HUES48 (cell line): ENCODE data around the gene RAPGEF6.
"Not testable (repeated sequence)": the region's sequence is repeated elsewhere in the genome, so short reads cannot be mapped to it uniquely, and the experiment has no call there.

Experiments
- H3K27ac ChIP-seq: one replicate; pipeline ENCODE4 v1.7.0; 2013; ENCODE audit warnings: low read depth, low read length, inconsistent platforms
- H3K27me3 ChIP-seq: 2 replicates; pipeline ENCODE4 v1.6.1; 2013; ENCODE audit warnings: mild to moderate bottlenecking, low read length; ENCODE audit not compliant: control insufficient read depth, insufficient read depth
- H3K36me3 ChIP-seq: 2 replicates; pipeline ENCODE4 v1.6.1; 2013; ENCODE audit warnings: low read length; ENCODE audit not compliant: control insufficient read depth, insufficient read depth
- H3K4me1 ChIP-seq: 2 replicates; pipeline ENCODE4 v1.6.1; 2013; ENCODE audit warnings: mild to moderate bottlenecking, low read length; ENCODE audit not compliant: control insufficient read depth, insufficient read depth
- H3K4me3 ChIP-seq: 2 replicates; pipeline ENCODE4 v1.5.1; 2013; ENCODE audit warnings: mild to moderate bottlenecking, low read depth, low read length
- H3K9ac ChIP-seq: 2 replicates; pipeline ENCODE4 v1.6.1; 2013; ENCODE audit warnings: mild to moderate bottlenecking, low read depth, low read length, moderate library complexity
- H3K9me3 ChIP-seq: 2 replicates; pipeline ENCODE4 v1.6.1; 2013; ENCODE audit warnings: low read length; ENCODE audit not compliant: control insufficient read depth, insufficient read depth

Gene RAPGEF6

DNA sequence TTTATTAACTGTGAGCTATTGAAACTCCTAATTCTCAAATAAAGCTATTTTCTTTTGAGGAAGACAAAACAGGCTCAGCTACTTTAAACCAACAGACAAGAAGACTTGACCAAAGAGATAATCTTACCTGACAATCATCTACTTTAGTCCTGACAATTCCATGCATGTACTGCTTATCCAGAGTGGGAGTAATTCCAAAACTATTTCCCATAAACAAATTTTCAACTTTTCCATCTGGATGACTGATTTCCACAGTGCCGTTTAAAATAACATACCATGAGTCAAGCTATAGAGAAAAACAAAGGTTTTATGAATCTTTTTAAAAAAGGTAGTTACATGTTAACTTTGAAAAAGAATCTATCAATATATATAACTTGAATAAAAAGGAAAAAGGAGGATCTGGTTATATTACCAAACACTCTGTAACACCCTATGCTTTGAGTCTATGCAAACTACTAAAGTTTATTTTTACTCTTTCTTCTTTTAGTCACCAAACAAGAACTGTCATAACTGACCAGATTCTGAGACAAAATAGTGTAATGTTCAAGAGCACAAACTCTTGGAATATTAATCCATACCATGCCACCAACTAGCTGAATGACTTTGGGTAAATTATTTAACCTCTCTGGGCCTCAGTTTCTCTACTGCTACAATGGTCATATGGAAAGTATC is 129.7 kb downstream of the RAPGEF6 start:
- no peak overlapping the region for H3K4me3 ChIP-seq
- no peaks in the 10 kb centered on the region for H3K27me3 ChIP-seq
- H3K9me3 ChIP-seq: no peaks in the 10 kb centered on the region
- peaks cover 33% of the 10 kb centered on the region for H3K36me3 ChIP-seq
- H3K4me1 ChIP-seq: no peaks in the 10 kb centered on the region
- no peak overlapping the region for H3K27ac ChIP-seq
- H3K9ac ChIP-seq: no peak overlapping the region

- H3K9ac ChIP-seq: no peak overlapping the region
- H3K27ac ChIP-seq: no peak overlapping the region
- no peak overlapping the region for H3K4me3 ChIP-seq
- H3K27me3 ChIP-seq: no peaks in the 10 kb centered on the region
- peaks cover 50% of the 10 kb centered on the region for H3K36me3 ChIP-seq
- no peaks in the 10 kb centered on the region for H3K9me3 ChIP-seq
- H3K4me1 ChIP-seq: no peaks in the 10 kb centered on the region
Observed at GRCh38 chr5:131496400-131496713, 138.7 kb downstream of the RAPGEF6 start.

DNA sequence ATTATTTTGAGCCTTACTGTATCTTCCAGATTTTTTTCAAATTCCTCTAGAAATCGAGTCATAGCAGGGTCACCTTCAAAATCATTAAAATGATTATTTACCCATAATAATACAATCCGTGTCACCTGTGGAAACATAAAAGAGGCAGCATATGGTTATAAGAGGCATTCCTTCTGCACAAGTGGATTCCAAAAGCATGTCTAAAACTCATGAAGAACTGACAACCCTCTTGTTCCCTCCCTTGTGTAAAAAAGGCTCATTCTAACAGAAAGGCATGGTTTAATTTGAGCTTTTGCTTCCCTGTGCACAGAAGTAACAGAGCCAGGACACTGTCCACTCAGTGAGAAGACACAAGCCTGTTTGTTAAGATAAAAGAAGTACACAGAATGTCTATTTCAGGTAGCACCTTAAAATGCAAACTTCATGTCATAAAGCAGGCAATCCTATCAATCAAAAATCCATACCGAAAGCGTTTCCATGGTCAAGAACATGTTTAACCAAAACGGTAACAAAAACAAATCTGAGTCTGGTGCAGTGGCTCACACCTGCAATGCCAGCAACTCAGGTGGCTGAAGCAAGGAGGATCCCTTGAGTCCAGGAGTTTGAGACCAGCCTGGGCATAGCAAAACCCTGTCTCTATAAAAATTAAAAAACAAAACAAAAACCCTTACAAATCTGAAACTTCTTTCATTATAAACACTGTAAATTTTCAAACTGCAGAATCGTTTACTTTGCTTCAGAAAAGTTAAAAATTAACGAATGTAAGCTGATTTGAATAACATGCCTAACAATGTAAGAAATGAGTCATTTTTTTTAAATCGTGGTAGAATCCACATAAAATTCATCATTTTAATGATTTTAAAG is 139.3 kb downstream of the RAPGEF6 start:
- Histone ChIP-seq H3K4me3 (no peak overlapping the region), H3K27ac (no peak overlapping the region), H3K36me3 (peaks cover 56% of the 10 kb centered on the region), H3K27me3 (no peaks in the 10 kb centered on the region), H3K9me3 (no peaks in the 10 kb centered on the region), H3K4me1 (no peaks in the 10 kb centered on the region), H3K9ac (no peak overlapping the region)

DNA sequence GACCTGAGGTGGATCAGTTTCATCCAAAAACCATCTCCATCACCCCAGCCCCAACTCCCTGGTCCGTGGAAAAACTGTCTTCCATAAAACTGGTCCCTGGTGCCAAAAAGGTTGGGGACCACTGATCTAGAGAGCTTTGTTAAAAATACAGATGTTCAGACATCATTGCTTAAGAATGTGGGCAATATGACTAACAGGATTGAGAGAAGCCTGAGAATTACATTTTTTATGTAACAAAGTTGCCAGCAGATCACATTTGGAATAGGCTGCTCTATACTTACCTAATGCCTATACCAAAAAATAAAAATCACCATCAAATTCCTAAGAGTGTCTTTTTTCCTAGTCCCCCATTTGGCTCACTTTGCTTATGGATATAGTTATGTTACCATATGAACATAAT is 143.3 kb downstream of the RAPGEF6 start:
- H3K36me3 ChIP-seq: peaks cover 48% of the 10 kb centered on the region
- H3K4me3 ChIP-seq: no peak overlapping the region
- no peaks in the 10 kb centered on the region for H3K27me3 ChIP-seq
- no peaks in the 10 kb centered on the region for H3K4me1 ChIP-seq
- H3K9ac ChIP-seq: no peak overlapping the region
- H3K9me3 ChIP-seq: no peaks in the 10 kb centered on the region
- no peak overlapping the region for H3K27ac ChIP-seq

GRCh38 chr5:131488463-131488862 is 146.6 kb downstream of the RAPGEF6 start:
- H3K27ac ChIP-seq: no peak overlapping the region
- no peaks in the 10 kb centered on the region for H3K4me1 ChIP-seq
- no peaks in the 10 kb centered on the region for H3K9me3 ChIP-seq
- H3K9ac ChIP-seq: no peak overlapping the region
- H3K27me3 ChIP-seq: no peaks in the 10 kb centered on the region
- no peak overlapping the region for H3K4me3 ChIP-seq
- peaks cover 31% of the 10 kb centered on the region for H3K36me3 ChIP-seq

GRCh38 chr5:131487371-131487770 is 147.7 kb downstream of the RAPGEF6 start:
- H3K9me3 ChIP-seq, H3K27me3 ChIP-seq, H3K4me3 ChIP-seq, H3K4me1 ChIP-seq, H3K9ac ChIP-seq, H3K27ac ChIP-seq: not testable (repeated sequence)
- H3K36me3 ChIP-seq: peaks cover 31% of the 10 kb centered on the region

GRCh38 chr5:131482617-131483016 is 152.4 kb downstream of the RAPGEF6 start:
- Histone ChIP-seq H3K9me3 (no peaks in the 10 kb centered on the region), H3K36me3 (peaks cover 19% of the 10 kb centered on the region), H3K4me3 (no peak overlapping the region), H3K27ac (no peak overlapping the region), H3K27me3 (no peaks in the 10 kb centered on the region), H3K4me1 (no peaks in the 10 kb centered on the region), H3K9ac (no peak overlapping the region)

- H3K27ac ChIP-seq: no peak overlapping the region
- no peaks in the 10 kb centered on the region for H3K9me3 ChIP-seq
- H3K4me3 ChIP-seq: no peak overlapping the region
- no peaks in the 10 kb centered on the region for H3K27me3 ChIP-seq
- H3K9ac ChIP-seq: no peak overlapping the region
- H3K36me3 ChIP-seq: peaks cover 13% of the 10 kb centered on the region
- no peaks in the 10 kb centered on the region for H3K4me1 ChIP-seq
Observed at GRCh38 chr5:131481569-131481968, 153.5 kb downstream of the RAPGEF6 start.

GRCh38 chr5:131475541-131475941 is 159.5 kb downstream of the RAPGEF6 start:
- Histone ChIP-seq H3K9me3 (no peaks in the 10 kb centered on the region), H3K27me3 (no peaks in the 10 kb centered on the region), H3K9ac (no peak overlapping the region), H3K27ac (no peak overlapping the region), H3K4me1 (0 out of 2 replicates have a peak, but pooled peaks cover 6% of the 10 kb centered on the region), H3K36me3 (peaks cover 19% of the 10 kb centered on the region), H3K4me3 (no peak overlapping the region)

- 0 out of 2 replicates have a peak, but pooled peaks cover 6% of the 10 kb centered on the region for H3K4me1 ChIP-seq
- peaks cover 16% of the 10 kb centered on the region for H3K36me3 ChIP-seq
- H3K9me3 ChIP-seq: no peaks in the 10 kb centered on the region
- H3K27me3 ChIP-seq: no peaks in the 10 kb centered on the region
- no peak overlapping the region for H3K9ac ChIP-seq
- H3K27ac ChIP-seq: no peak overlapping the region
- H3K4me3 ChIP-seq: no peak overlapping the region
Observed at GRCh38 chr5:131473731-131474130, 161.3 kb downstream of the RAPGEF6 start.

GRCh38 chr5:131466171-131466766 is 168.8 kb downstream of the RAPGEF6 start:
- no peaks in the 10 kb centered on the region for H3K4me1 ChIP-seq

More at GRCh38 chr5:131466171-131466766, 168.8 kb downstream of the RAPGEF6 start:
- Histone ChIP-seq H3K9me3 (no peaks in the 10 kb centered on the region), H3K27ac (no peak overlapping the region), H3K36me3 (peaks cover 30% of the 10 kb centered on the region), H3K27me3 (no peaks in the 10 kb centered on the region), H3K9ac (no peak overlapping the region), H3K4me3 (no peak overlapping the region)
